OCI-LY3 (cell line): ENCODE results near the gene HAP1.
"Not testable (repeated sequence)": the region's sequence is repeated elsewhere in the genome, so short reads cannot be mapped to it uniquely, and the experiment has no call there.

Experiments used
- H2AFZ ChIP-seq: fragments of 200-600, 300-600 bp; shearing (Covaris generic); 2 replicates; pipeline ENCODE4 v1.6.0; 2014; ENCODE audit warnings: antibody characterized with exemption, low read depth, low read length
- H3K27ac ChIP-seq: fragments of 200-600, 300-600 bp; sonication (generic); 2 replicates; pipeline ENCODE4 v1.5.1; 2014; ENCODE audit warnings: mild to moderate bottlenecking, low read length, moderate library complexity, mixed read lengths
- H3K27me3 ChIP-seq: fragments of 200-600, 300-600 bp; sonication (generic); 2 replicates; pipeline ENCODE4 v1.6.1; 2014; ENCODE audit warnings: low read depth, low read length, mixed read lengths
- H3K36me3 ChIP-seq: fragments of 200-600, 300-600 bp; sonication (generic); replicated peaks from 2 replicates; pipeline ENCODE3; 2014; ENCODE audit warnings: low read depth, low read length, mixed read lengths
- H3K4me1 ChIP-seq: fragments of 300-600, 200-600 bp; sonication (generic); 2 replicates; pipeline ENCODE4 v1.6.1; 2014; ENCODE audit warnings: low read length, mixed read lengths
- H3K4me2 ChIP-seq: fragments of 200-600, 300-600 bp; sonication (generic); 2 replicates; pipeline ENCODE4 v1.6.1; 2014; ENCODE audit warnings: low read length, mixed read lengths
- H3K4me3 ChIP-seq: fragments of 300-600, 200-600 bp; sonication (generic); 2 replicates; pipeline ENCODE4 v1.5.1; 2014; ENCODE audit warnings: antibody characterized with exemption, mild to moderate bottlenecking, low read length, moderate library complexity
- H3K79me2 ChIP-seq: fragments of 300-600, 200-600 bp; shearing (Covaris generic); 2 replicates; pipeline ENCODE4 v1.6.1; 2014; ENCODE audit warnings: mild to moderate bottlenecking, low read length, mixed read lengths
- H3K9ac ChIP-seq: fragments of 300-600, 200-600 bp; shearing (Covaris generic); 2 replicates; pipeline ENCODE4 v1.6.0; 2014; ENCODE audit warnings: mild to moderate bottlenecking, low read length, moderate library complexity
- H3K9me3 ChIP-seq: fragments of 200-600, 300-600 bp; shearing (Covaris generic); 2 replicates; pipeline ENCODE4 v1.6.1; 2014; ENCODE audit warnings: low read length, mixed read lengths; ENCODE audit not compliant: insufficient read depth
- H4K20me1 ChIP-seq: fragments of 200-600, 300-600 bp; sonication (generic); 2 replicates; pipeline ENCODE4 v1.6.1; 2016; ENCODE audit warnings: low read length, mixed read lengths; ENCODE audit not compliant: insufficient read depth
- EZH2phosphoT487 ChIP-seq: fragments of 200-600 bp; shearing (Covaris generic); IDR thresholded peaks from 2 replicates; pipeline ENCODE4 v1.6.1; 2018; ENCODE audit warnings: antibody characterized with exemption, mixed run types, low read depth
- TF ChIP-seq, protein P1 (sequence below): fragments of 200-600, 300-600 bp; sonication (generic); IDR thresholded peaks from 2 replicates; pipeline ENCODE4 v1.5.1; 2014; ENCODE audit warnings: antibody characterized with exemption, low read length, low read depth

HAP1 gene

DNA sequence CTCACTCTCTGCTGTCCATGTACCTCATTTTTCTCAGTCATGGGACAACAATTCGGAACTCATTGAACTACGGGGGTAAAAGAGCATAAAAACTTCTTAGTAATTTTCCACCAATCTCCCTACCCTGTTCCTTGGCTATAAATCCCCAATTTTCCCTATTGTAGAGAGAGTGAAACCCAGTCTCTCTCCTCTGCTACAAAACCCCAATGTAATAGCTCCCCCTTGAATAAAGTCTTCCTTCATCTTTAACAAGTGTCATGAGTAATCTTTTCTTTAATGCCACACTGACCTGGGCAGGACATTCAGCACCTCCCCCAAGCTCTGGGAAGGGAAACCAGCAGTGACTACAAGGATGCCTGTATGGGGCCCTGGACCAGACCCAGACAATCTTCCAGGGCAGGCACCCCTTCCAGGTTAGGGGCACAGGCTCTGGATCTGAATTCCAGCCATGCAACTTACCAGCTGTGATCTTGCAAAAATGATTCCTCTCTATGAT is 56.0 kb downstream of the HAP1 start:
- Histone ChIP-seq H3K9ac (peak overlapping the region; percentile 52), H2AFZ (peak overlapping the region; percentile 80), H3K27ac (peak overlapping the region; percentile 52)

DNA sequence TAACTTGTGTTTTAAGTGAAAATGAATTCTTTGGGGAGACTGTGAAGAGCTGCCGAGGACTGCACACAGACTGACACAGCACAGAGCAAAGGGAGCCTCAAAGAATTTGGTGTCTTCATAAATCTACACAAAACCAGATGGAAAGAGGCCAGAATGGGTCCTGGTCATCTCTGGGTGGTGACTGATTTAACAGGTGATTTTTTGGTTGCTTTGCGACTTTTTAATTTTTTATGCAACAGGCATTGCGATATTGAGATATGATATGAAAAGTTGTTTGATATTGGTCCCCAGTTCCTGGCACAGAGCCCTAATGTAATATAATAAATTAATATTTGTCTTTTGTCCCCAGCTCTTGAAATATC is 58.4 kb downstream of the HAP1 start:
- Histone ChIP-seq H3K4me2 (peak overlapping the region; percentile 94), H3K9ac (peak overlapping the region; percentile 76), H4K20me1 (no peaks in the 10 kb centered on the region), H3K27ac (peak overlapping the region; percentile 91), H2AFZ (peak overlapping the region; percentile 72), H3K79me2 (no peaks in the 10 kb centered on the region), H3K36me3 (no peaks in the 10 kb centered on the region), H3K4me1 (peaks cover 65% of the 10 kb centered on the region), H3K27me3 (no peaks in the 10 kb centered on the region), H3K4me3 (peak overlapping the region; percentile 71), H3K9me3 (no peaks in the 10 kb centered on the region)
- TF ChIP-seq EZH2phosphoT487 = no peak
- TF ChIP-seq, protein P1, sequence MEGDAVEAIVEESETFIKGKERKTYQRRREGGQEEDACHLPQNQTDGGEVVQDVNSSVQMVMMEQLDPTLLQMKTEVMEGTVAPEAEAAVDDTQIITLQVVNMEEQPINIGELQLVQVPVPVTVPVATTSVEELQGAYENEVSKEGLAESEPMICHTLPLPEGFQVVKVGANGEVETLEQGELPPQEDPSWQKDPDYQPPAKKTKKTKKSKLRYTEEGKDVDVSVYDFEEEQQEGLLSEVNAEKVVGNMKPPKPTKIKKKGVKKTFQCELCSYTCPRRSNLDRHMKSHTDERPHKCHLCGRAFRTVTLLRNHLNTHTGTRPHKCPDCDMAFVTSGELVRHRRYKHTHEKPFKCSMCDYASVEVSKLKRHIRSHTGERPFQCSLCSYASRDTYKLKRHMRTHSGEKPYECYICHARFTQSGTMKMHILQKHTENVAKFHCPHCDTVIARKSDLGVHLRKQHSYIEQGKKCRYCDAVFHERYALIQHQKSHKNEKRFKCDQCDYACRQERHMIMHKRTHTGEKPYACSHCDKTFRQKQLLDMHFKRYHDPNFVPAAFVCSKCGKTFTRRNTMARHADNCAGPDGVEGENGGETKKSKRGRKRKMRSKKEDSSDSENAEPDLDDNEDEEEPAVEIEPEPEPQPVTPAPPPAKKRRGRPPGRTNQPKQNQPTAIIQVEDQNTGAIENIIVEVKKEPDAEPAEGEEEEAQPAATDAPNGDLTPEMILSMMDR = no peak

More for the DNA sequence above, 56.0 kb downstream of the HAP1 start:
- H3K4me2 ChIP-seq = peak overlapping the region; percentile 85
- H3K27me3 ChIP-seq = no peaks in the 10 kb centered on the region
- H4K20me1 ChIP-seq = no peaks in the 10 kb centered on the region
- H3K4me1 ChIP-seq = peaks cover 57% of the 10 kb centered on the region
- no peaks in the 10 kb centered on the region for H3K36me3 ChIP-seq
- no peak for TF ChIP-seq EZH2phosphoT487
- TF ChIP-seq, protein P1 = no peak
- H3K79me2 ChIP-seq = no peaks in the 10 kb centered on the region
- H3K4me3 ChIP-seq = peak overlapping the region; percentile 63
- H3K9me3 ChIP-seq = no peaks in the 10 kb centered on the region

DNA sequence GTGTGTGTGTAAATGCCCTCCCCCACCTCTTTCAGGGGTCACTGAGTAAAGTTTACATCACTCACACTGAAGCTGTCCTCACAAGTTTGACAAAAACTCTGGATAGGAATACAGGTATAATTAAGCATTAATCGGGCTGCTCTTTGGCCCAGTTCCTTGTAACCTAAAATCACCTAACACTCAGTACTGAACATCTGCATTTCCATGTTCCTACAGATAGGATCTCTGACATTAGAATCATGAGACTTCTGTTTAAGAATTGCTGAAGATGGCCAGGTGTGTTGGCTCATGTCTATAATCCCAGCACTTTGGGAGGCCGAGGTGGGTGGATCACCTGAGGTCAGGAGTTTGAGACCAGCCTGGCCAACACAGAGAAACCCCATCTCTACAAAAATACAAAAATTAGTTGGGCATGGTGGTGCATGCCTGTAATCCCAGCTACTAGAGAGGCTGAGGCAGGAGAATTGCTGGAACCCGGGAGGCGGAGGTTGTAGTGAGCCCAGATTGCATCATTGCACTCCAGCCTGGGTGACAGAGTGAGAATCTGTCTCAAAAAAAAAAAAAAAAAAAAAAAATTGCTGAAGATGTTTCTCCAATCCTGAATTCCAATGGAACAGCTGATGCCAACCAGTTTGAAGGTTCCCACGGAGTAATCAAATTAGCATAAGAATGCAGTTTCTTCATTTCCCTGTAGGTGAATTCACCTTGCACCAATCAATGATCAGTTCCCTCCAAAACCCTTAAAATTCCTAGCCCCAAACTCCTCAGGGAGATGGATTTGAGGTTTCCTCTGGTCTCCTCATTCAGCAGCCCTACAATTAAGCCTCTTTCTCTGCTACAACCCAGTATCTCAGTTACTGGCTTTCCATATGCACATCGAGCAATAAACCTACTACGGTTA is 59.0 kb downstream of the HAP1 start:
- H3K27me3 ChIP-seq, H3K79me2 ChIP-seq, H3K9me3 ChIP-seq, H3K36me3 ChIP-seq, H4K20me1 ChIP-seq: not testable (repeated sequence)
- Histone ChIP-seq H3K4me2 (peak overlapping the region; percentile 94), H3K9ac (peak overlapping the region; percentile 76), H3K4me1 (peaks cover 68% of the 10 kb centered on the region), H2AFZ (peak overlapping the region; percentile 74), H3K27ac (peak overlapping the region; percentile 91), H3K4me3 (peak overlapping the region; percentile 71)
